Measurements from ENCODE around the gene EFHB. TPM values are rescaled to one million over a fixed set of nuclear protein-coding genes. Genes with fewer than 3 reads are reported as not detected.
"Not testable (repeated sequence)": the region's sequence is repeated elsewhere in the genome, so short reads cannot be mapped to it uniquely, and the experiment has no call there.

EFHB gene
- polyA plus RNA-seq, 1 experiment = 0.24 TPM

DNA sequence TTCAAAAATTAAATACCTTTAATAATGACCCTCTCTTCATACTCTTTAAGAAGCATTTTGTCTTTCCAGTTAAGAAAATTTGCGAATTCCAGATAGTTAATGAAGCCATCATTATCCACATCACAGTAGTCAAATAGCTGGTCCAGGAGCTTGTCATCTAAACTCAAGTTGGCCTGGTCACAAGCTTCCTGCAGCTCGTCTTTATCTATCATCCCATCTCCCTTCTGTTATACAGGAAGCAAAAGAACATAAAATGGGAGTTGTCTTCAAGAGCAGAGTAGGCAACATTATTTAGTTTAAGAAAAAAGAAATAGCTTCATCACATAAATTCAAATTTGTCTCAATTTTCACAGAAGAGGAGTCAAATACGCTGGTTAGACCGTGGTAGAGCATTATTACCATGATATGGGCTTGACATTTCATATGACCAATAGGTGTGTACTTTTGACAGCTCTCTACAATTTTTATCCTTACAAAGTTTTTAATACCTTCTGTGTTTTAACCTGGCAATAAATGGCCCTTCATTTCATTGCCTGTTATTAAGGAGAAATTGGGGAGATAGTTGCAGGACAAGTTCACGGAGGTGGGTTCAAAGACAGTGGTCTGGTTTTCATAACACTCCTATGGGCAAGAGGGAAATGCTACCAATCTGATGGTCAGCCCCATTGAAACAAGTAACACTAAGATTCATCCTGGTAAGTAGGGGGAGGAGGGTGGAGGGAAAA is 45.4 kb downstream of the EFHB start:
- CTCF ChIA-PET = interaction anchor here (1.8 to 7.4 kb wide), 3 partner anchors 9 to 20 kb away, joined by 6 to 58 read pairs (median 8); no protein-coding TSS in a partner anchor
- H3K27ac ChIP-seq (ENCODE audit: low read depth, low read length) = peak overlapping the region; percentile 81
- no peaks in the 10 kb centered on the region for H3K9me3 ChIP-seq (ENCODE audit: control insufficient read depth, insufficient read depth, low read length)
- H3K27me3 ChIP-seq (ENCODE audit: control insufficient read depth, insufficient read depth, low read length) = no peaks in the 10 kb centered on the region
- POLR2A ChIA-PET = interaction anchor here (0.6 to 1.9 kb wide), 3 partner anchors 9 to 65 kb away, joined by 3 to 10 read pairs (median 6); no protein-coding TSS in a partner anchor
- DNase-seq (ENCODE audit: low read depth, low spot score) = no peak
- peak overlapping the region; percentile 28 for H3K4me3 ChIP-seq (ENCODE audit: low read depth, low read length)
- TF ChIP-seq, protein P1, sequence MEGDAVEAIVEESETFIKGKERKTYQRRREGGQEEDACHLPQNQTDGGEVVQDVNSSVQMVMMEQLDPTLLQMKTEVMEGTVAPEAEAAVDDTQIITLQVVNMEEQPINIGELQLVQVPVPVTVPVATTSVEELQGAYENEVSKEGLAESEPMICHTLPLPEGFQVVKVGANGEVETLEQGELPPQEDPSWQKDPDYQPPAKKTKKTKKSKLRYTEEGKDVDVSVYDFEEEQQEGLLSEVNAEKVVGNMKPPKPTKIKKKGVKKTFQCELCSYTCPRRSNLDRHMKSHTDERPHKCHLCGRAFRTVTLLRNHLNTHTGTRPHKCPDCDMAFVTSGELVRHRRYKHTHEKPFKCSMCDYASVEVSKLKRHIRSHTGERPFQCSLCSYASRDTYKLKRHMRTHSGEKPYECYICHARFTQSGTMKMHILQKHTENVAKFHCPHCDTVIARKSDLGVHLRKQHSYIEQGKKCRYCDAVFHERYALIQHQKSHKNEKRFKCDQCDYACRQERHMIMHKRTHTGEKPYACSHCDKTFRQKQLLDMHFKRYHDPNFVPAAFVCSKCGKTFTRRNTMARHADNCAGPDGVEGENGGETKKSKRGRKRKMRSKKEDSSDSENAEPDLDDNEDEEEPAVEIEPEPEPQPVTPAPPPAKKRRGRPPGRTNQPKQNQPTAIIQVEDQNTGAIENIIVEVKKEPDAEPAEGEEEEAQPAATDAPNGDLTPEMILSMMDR (IDR thresholded peaks at IDR 0.05; ENCODE audit: low read depth, low read length) = no peak

DNA sequence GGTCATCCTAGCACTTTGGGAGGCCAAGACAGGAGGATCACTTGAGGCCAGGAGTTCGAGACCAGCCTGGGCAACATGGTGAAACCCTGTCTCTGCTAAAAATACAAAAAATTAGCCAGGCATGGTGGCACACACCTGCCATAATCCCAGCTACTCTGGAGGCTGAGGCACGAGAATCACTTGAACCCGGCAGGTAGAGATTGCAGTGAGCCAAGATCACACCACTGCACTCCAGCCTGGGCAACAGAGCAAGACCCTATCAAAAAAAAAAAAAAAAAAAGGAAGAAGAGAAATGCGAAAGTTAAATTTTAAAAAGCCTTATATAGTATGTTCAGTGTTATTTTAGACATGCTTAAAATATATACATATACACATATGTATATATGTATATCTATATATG is 46.9 kb downstream of the EFHB start:
- H3K4me3 ChIP-seq (ENCODE audit: low read depth, low read length); H3K27me3 ChIP-seq (ENCODE audit: control insufficient read depth, insufficient read depth, low read length); H3K9me3 ChIP-seq (ENCODE audit: control insufficient read depth, insufficient read depth, low read length); H3K27ac ChIP-seq (ENCODE audit: low read depth, low read length); DNase-seq (ENCODE audit: low read depth, low spot score): not testable (repeated sequence)
- ChIA-PET POLR2A (interaction anchor here (0.6 to 1.2 kb wide), 2 partner anchors 12 to 80 kb away, joined by 3 to 4 read pairs; no protein-coding TSS in a partner anchor), CTCF (interaction anchor here (0.7 to 7.4 kb wide), 7 partner anchors 9 to 1771 kb away, joined by 4 to 58 read pairs (median 9); no protein-coding TSS in a partner anchor)

DNA sequence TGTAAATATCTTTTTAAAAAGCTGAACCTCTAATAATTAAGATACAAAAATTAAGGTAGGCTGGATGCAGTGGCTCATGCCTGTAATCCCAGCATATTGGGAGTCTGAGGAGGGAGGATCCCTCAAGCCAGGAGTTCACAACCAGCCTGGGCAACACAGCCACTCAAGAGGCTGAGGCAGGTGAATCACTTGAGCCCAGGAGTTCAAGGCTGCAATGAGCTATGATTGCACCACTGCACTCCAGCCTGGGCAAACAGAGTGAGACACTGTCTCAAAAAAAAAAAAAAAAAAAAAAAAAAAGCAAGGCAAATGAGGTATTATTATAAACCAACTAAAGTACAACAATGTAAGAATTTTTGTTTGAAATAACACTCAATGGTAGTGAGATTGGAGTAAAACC is 47.6 kb downstream of the EFHB start:
- CTCF ChIA-PET = interaction anchor here (0.5 to 7.4 kb wide), 15 partner anchors 8 to 1772 kb away, joined by 3 to 58 read pairs (median 4); partner anchors contain the start of gene KAT2B
- Histone ChIP-seq H3K9me3 (ENCODE audit: control insufficient read depth, insufficient read depth, low read length) (no peaks in the 10 kb centered on the region), H3K27ac (ENCODE audit: low read depth, low read length) (no peak overlapping the region), H3K27me3 (ENCODE audit: control insufficient read depth, insufficient read depth, low read length) (no peaks in the 10 kb centered on the region), H3K4me3 (ENCODE audit: low read depth, low read length) (no peak overlapping the region)
- TF ChIP-seq, protein P1 (IDR thresholded peaks at IDR 0.05; ENCODE audit: low read depth, low read length) = no peak
- POLR2A ChIA-PET = interaction anchor here (1.2 kb wide), 1 partner anchor 12 kb away, joined by 3 read pairs; no protein-coding TSS in a partner anchor
- no peak for DNase-seq (ENCODE audit: low read depth, low spot score)

DNA sequence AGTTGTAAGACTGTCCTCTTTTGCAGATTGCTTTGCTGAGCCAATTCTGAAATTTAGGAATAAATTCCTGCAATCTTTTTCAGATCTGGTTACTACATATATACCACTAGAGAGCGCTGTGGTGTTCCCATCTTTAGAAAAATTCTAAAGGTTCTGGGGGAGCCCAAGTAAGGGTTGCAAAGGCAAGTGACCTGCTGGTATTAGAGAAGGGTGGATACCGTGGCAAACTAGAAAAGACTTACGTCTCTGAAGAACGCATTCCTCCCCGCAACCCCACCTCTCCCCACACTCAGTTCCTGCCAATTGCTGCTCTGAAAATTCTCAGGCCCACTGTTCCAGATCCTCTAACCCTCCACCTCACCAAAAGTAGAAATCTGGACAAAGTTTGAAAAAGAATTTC is 48.5 kb downstream of the EFHB start:
- H3K4me3 ChIP-seq (ENCODE audit: low read depth, low read length) = no peak overlapping the region
- TF ChIP-seq, protein P1 (IDR thresholded peaks at IDR 0.05; ENCODE audit: low read depth, low read length) = peak; percentile 61
- ChIA-PET CTCF (interaction anchor here (0.7 to 7.4 kb wide), 23 partner anchors 8 to 269 kb away, joined by 3 to 58 read pairs (median 3); partner anchors contain the start of gene KAT2B), POLR2A (no interaction called here)
- no peaks in the 10 kb centered on the region for H3K27me3 ChIP-seq (ENCODE audit: control insufficient read depth, insufficient read depth, low read length)
- no peak for DNase-seq (ENCODE audit: low read depth, low spot score)
- H3K9me3 ChIP-seq (ENCODE audit: control insufficient read depth, insufficient read depth, low read length) = no peaks in the 10 kb centered on the region
- H3K27ac ChIP-seq (ENCODE audit: low read depth, low read length) = no peak overlapping the region

DNA sequence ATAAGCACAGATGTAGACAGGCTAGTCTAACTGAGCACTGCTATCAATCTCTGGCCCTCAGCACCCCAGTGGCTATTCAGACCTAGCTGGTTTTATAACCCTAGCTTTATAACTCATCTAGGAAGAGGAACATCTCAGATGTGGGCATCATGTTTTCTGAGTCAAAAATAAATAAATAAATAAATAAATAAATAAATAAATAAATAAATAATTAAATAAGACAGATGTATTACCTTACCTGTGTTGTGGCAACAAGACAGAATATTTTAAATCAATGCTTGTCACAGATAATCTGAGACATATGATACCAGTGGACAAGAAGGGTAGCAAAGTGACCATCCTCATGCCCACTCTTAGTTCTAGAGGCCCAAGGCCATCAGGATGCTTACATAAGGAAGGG is 52.2 kb downstream of the EFHB start:
- ChIA-PET POLR2A (no interaction called here), CTCF (interaction anchor here (0.9 kb wide), 1 partner anchor 15 kb away, joined by 3 read pairs; no protein-coding TSS in a partner anchor)
- Histone ChIP-seq H3K4me3 (ENCODE audit: low read depth, low read length) (no peak overlapping the region), H3K27me3 (ENCODE audit: control insufficient read depth, insufficient read depth, low read length) (no peaks in the 10 kb centered on the region), H3K27ac (ENCODE audit: low read depth, low read length) (no peak overlapping the region), H3K9me3 (ENCODE audit: control insufficient read depth, insufficient read depth, low read length) (no peaks in the 10 kb centered on the region)
- TF ChIP-seq, protein P1 (IDR thresholded peaks at IDR 0.05; ENCODE audit: low read depth, low read length) = no peak
- no peak for DNase-seq (ENCODE audit: low read depth, low spot score)
